ENCODE results near the gene L3MBTL2. TPM values are rescaled to one million over a fixed set of nuclear protein-coding genes. Genes with fewer than 3 reads are reported as not detected.

The L3MBTL2 gene
- total and polyA plus RNA-seq, 2 of the 13 experiments (the other 11 are each of a cell fraction or from before 2014, with no cell fraction given): 13.8 to 33.7 TPM

GRCh38 chr22:41157083-41157482 lies 48.0 kb upstream of the L3MBTL2 start:
- ATAC-seq: no peak
- CTCF ChIA-PET (ENCODE audit: low intra/inter-chr PET ratio, low total read pairs): no interaction called here
- Histone ChIP-seq H4K20me1 (ENCODE audit: insufficient read depth, low read length) (no peaks in the 10 kb centered on the region), H3K9me3 (ENCODE audit: low read length) (no peaks in the 10 kb centered on the region), H2AFZ (ENCODE audit: low read length) (no peak overlapping the region), H3K79me2 (ENCODE audit: insufficient read depth, low read length) (no peaks in the 10 kb centered on the region), H3K36me3 (replicated peaks in 1 of 2; ENCODE audit: control insufficient read depth in 1 of 2, insufficient read depth in 2 of 2, low read length in 2 of 2) (peaks cover 38 to 96% of the 10 kb centered on the region in 2 experiments), H3K4me3 (replicated peaks in 1 of 3; ENCODE audit: insufficient read depth in 1 of 3, low read depth in 2 of 3, low read length in 3 of 3) (no peak overlapping the region), H3K9ac (ENCODE audit: insufficient read depth, low read depth, low read length) (no peak overlapping the region), H3K4me2 (ENCODE audit: low read depth, low read length) (no peak overlapping the region), H3K27me3 (ENCODE audit: control insufficient read depth in 1 of 2, insufficient read depth in 2 of 2, low read length in 2 of 2) (no peaks in the 10 kb centered on the region), H3K4me1 (ENCODE audit: insufficient read depth, low read length) (no peaks in the 10 kb centered on the region), H3K27ac (ENCODE audit: extremely low read length, insufficient read depth, low read length) (no peak overlapping the region)
- no TSS peak for BruUV-seq (replicated peaks)
- in situ Hi-C loops (cut with HindIII; ENCODE audit: extremely low pct_ligation_motif_present, low pct_unique_long_range_greater_than_20kb) (no loop called here), intact Hi-C loops (cut with micrococcal nuclease; ENCODE audit: unreplicated experiment) (no loop called here)
- no peak for FAIRE-seq
- DNase-seq (ENCODE audit: low spot score): no peak
- POLR2A ChIA-PET: interaction anchor here (0.7 kb wide), 1 partner anchor 62 kb away, joined by 3 read pairs; no protein-coding TSS in a partner anchor
- 98% methylated on average over 4 of the region's 4 CpGs for WGBS (ENCODE audit: low lambda C conversion rate)
- TF ChIP-seq TBX3 (IDR thresholded peaks at IDR 0.05; ENCODE audit: borderline replicate concordance) (no peak), ZBTB44 (CRISPR knock-in tag; IDR thresholded peaks at IDR 0.05) (no peak), TGIF2 (CRISPR knock-in tag; IDR thresholded peaks at IDR 0.05) (no peak), MTF1 (CRISPR knock-in tag; IDR thresholded peaks at IDR 0.05) (no peak), SALL2 (CRISPR knock-in tag; IDR thresholded peaks at IDR 0.05) (no peak), ZNF619 (CRISPR knock-in tag; IDR thresholded peaks at IDR 0.05) (no peak), ZMYM3 (CRISPR knock-in tag; IDR thresholded peaks at IDR 0.05) (no peak), ATM (IDR thresholded peaks at IDR 0.05; ENCODE audit: borderline replicate concordance) (no peak), KLF11 (CRISPR knock-in tag; IDR thresholded peaks at IDR 0.05) (no peak), ATRX (CRISPR knock-in tag; IDR thresholded peaks at IDR 0.05; ENCODE audit: borderline replicate concordance) (no peak), ZNF547 (CRISPR knock-in tag; IDR thresholded peaks at IDR 0.05) (no peak), ZNF317 (CRISPR knock-in tag; IDR thresholded peaks at IDR 0.05) (no peak), ZNF10 (CRISPR knock-in tag; IDR thresholded peaks at IDR 0.05; ENCODE audit: borderline replicate concordance, low read depth) (no peak), ZNF343 (CRISPR knock-in tag; IDR thresholded peaks at IDR 0.05) (no peak), SCMH1 (CRISPR knock-in tag; IDR thresholded peaks at IDR 0.05; ENCODE audit: borderline replicate concordance) (no peak), ZNF773 (CRISPR knock-in tag; IDR thresholded peaks at IDR 0.05; ENCODE audit: borderline replicate concordance) (no peak), THYN1 (CRISPR knock-in tag; IDR thresholded peaks at IDR 0.05; ENCODE audit: borderline replicate concordance, low read depth) (no peak), ZC3H4 (CRISPR knock-in tag; IDR thresholded peaks at IDR 0.05; ENCODE audit: borderline replicate concordance) (no peak)
- TF ChIP-seq, protein P1, sequence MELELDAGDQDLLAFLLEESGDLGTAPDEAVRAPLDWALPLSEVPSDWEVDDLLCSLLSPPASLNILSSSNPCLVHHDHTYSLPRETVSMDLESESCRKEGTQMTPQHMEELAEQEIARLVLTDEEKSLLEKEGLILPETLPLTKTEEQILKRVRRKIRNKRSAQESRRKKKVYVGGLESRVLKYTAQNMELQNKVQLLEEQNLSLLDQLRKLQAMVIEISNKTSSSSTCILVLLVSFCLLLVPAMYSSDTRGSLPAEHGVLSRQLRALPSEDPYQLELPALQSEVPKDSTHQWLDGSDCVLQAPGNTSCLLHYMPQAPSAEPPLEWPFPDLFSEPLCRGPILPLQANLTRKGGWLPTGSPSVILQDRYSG (CRISPR knock-in tag; IDR thresholded peaks at IDR 0.05): no peak
- TF ChIP-seq, protein P2, sequence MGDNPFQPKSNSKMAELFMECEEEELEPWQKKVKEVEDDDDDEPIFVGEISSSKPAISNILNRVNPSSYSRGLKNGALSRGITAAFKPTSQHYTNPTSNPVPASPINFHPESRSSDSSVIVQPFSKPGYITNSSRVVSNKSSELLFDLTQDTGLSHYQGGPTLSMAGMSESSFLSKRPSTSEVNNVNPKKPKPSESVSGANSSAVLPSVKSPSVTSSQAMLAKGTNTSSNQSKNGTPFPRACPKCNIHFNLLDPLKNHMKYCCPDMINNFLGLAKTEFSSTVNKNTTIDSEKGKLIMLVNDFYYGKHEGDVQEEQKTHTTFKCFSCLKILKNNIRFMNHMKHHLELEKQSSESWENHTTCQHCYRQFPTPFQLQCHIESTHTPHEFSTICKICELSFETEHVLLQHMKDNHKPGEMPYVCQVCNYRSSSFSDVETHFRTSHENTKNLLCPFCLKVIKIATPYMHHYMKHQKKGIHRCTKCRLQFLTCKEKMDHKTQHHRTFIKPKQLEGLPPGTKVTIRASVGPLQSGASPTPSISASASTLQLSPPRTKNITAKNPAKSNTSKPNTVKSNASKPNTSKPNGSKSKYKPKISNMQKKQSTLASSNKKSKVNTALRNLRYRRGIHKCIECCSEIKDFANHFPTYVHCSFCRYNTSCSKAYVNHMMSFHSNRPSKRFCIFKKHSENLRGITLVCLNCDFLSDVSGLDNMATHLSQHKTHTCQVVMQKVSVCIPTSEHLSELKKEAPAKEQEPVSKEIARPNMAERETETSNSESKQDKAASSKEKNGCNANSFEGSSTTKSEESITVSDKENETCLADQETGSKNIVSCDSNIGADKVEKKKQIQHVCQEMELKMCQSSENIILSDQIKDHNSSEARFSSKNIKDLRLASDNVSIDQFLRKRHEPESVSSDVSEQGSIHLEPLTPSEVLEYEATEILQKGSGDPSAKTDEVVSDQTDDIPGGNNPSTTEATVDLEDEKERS (CRISPR knock-in tag; IDR thresholded peaks at IDR 0.05): no peak
